GM18499 (cell line): ENCODE results near the gene DHRSX.
"Not testable (repeated sequence)": the region's sequence is repeated elsewhere in the genome, so short reads cannot be mapped to it uniquely, and the experiment has no call there.

Source experiments
- ATAC-seq: cut with Tn5 transposase; IDR thresholded peaks from one replicate; pipeline ENCODE4 v1.9.1; 2021; ENCODE audit warnings: moderate number of reproducible peaks; ENCODE audit not compliant: insufficient read depth, unreplicated experiment

The DHRSX gene

GRCh38 chrX:2479420-2479780 is 21.4 kb downstream of the DHRSX start:
- ATAC-seq, result no peak

GRCh38 chrX:2478546-2479419 is 22.0 kb downstream of the DHRSX start:
- ATAC-seq, result no peak

DNA sequence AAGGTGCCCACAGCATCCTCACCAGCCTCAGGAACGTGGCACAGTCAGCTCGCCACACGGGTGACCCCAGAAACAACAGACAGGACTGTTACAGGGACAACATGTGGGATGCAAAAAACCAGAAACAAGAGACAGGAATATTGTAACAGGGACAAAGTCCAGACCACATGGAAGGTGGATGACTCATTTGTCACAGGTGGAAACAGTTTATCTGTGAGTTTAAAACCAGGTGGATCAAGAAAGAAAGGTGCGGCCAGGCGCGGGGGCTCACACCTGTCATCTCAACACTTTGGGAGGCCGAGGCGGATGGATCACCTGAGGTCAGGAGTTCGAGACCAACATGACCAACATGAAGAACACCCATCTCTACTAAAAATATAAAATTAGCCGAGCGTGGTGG is 23.5 kb downstream of the DHRSX start:
- ATAC-seq, result not testable (repeated sequence)

- ATAC-seq, result no peak
These were observed 25.6 kb downstream of the DHRSX start for GRCh38 chrX:2474963-2475726.

DNA sequence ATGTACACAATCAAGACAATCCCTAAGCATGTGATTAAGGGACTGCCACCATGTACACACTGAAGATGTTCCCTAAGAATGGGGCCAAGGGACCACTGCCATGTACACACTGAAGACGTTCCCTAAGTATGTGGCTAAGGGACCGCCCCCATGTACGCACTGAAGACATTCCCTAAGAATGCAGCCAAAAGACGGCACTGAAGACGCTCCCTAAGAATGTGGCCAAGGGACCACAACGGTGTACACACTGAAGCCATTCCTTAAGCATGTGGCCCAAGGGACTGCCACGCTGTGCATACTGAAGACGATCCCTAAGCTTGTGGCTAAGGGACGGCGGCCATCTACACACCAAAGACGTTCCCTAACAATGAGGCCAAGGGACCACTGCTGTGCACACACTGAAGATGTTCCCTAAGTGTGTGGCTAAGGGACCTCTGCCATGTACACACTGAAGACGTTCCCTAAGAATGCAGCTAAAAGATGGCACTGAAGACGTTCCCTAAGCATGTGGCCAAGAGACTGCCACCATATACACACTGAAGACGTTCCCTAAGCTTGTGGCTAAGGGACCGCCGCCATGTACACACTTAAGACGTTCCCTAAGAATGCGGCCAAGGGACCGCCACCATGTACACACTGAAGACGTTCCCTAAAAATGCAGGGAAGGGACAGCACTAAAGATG is 26.4 kb downstream of the DHRSX start:
- ATAC-seq, result no peak

DNA sequence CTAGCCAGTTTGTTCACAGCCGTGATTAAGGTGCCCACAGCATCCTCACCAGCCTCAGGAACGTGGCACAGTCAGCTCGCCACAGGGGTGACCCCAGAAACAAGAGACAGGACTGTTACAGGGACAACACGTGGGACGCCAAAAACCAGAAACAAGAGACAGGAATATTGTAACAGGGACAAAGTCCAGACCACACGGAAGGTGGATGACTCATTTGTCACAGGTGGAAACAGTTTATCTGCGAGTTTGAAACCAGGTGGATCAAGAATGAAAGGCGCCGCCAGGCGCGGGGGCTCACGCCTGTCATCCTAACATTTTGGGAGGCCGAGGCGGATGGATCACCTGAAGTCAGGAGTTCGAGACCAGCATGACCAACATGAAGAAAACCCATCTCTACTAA is 27.7 kb downstream of the DHRSX start:
- not testable (repeated sequence) for ATAC-seq

DNA sequence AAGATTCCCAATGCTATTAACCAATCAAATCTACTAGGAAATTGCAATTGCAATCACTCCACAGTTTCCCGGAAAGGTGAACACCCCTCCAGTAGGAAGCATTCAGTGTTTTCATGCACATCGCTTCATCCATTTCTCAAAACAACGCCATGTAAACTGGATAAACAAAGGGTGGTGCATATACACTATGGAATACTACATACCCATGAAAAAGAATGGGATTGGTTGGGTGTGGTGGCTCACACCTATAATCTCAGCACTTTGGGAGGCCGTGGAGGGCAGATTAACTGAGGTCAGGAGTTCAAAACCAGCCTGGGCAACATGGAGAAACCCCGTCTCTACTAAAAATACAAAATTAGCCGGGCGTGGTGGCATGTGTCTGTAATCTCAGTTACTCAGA is 29.1 kb downstream of the DHRSX start:
- no peak for ATAC-seq

DNA sequence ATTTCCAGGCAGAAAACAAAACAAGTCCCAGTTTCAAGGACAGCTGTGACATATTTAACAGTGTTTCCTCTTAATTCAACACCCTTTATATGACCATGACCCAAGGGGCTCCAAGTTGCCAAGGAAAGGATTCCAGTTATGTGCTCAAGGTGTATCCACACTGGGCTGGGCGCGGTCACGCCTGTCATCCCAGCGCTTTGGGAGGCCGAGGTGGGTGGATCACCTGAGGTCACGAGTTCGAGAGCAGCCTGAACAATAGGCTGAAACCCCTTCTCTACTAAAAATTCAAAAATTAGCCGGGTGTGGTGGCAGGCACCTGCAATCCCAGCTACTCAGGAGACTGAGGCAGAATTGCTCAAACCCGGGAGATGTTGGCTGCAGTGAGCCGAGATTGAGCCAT is 29.6 kb downstream of the DHRSX start:
- ATAC-seq, result not testable (repeated sequence)

GRCh38 chrX:2469852-2470251 is 30.9 kb downstream of the DHRSX start:
- ATAC-seq, result not testable (repeated sequence)

DNA sequence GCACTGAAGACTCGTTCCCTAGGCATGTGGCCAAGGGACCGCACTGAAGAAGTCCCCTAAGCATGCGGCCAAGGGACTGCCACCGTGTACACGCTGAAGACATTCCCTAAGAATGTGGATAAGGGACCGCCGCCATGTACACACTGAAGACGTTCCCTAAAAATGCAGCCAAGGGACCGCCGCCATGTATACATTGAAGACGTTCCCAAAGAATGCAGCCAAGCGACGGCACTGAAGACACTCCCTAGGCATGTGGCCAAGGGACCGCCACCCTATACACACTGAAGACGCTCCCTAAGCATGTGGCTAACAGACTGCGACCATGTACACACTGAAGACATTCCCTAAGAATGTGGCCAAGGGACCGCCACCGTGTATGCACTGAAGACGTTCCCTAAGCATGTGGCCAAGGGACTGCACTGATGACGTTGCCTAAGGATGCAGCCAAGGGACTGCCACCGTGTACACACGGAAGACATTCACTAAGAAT is 31.5 kb downstream of the DHRSX start:
- ATAC-seq, result no peak

- no peak for ATAC-seq
These were observed 32.2 kb downstream of the DHRSX start for GRCh38 chrX:2468261-2469195.

DNA sequence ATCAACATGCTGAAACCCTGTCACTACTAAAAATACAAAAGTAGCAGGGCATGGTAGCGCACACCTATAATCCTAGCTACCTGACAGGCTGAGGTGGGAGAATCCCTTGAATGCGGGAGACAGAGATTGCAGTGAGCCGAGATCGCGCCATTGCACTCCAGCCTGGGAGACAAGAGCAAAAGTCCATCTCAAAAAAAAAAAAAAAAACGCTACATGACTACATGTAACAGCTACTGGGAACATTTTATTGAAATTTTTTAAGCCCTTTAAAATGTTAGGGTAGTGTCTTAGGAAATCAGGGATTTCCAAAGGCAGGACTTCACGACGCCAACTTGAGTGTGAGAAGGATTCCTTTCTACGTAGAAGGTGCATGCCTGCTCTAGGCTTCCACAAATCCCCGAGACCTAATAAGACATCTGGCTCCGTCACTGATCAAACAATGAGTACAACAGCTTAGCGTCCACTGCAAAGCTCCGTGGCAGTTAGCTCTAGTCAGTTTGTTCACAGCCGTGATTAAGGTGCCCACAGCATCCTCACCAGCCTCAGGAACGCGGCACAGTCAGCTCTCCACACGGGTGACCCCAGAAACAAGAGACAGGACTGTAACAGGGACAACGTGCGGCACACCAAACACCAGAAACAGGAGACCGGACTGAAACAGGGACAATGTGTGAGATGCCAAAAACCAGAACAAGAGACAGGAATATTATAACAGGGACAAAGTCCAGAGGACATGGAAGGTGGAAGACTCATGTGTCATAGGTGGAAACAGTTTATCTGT is 33.7 kb downstream of the DHRSX start:
- no peak for ATAC-seq

DNA sequence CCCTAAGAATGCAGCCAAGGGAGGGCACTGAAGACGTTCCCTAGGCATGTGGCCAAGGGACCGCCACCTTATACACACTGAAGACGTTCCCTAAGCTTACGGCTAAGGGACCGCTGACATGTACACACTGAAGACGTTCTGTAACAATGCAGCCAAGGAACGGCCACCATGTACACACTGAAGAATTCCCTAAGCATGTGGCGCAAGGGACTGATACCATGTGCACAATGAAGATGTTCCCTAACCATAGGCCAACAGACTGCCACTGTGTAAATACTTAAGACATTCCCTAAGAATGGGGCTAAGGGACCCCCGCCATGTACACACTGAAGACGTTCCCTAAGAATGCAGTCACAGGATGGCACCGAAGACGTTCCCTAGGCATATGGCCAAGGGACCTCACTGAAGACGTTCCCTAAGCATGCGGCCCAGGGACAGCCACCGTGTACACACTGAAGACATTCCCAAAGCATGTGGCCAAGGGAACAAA is 36.1 kb downstream of the DHRSX start:
- no peak for ATAC-seq

- ATAC-seq, result no peak
These were observed 36.7 kb downstream of the DHRSX start for GRCh38 chrX:2463973-2464676.

DNA sequence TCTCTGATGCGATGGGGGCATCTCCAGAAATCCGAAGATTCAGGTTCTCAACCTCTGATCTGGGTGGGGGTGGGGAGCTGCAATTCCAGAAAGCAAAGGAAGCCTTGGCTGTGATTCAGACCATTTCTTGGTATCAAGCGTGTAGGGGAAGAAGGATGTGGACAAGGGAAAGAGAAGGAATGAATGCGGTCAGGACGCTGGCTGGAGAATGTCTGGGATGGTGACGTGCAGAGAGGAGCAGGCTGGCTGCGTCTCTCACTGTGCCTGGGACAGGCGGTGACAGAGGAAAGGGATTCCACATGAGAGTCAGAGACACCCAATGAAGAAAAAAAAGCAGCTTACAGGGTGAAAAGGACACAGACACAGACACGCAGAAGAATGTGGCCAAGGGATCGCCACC is 37.3 kb downstream of the DHRSX start:
- not testable (repeated sequence) for ATAC-seq

DNA sequence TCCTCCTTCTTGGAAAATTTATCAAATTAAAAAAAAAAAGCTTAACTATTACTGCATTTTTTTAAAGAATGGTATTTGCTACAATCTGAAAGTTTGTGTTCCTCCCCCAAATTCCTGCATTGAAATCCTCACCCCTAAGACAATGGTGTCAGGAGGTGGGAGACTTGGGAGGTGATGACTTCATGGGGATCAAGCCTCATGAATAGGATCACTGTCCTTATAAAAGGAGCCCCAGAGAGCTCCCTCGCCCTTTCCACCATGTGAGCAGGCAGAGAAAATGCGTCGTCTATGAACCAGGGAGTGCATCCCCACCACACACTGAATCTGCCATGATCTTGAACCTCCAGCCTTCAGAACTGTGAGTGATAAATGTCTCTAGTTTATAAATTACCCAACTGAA is 38.0 kb downstream of the DHRSX start:
- ATAC-seq, result no peak

- no peak for ATAC-seq
These were observed 38.7 kb downstream of the DHRSX start for GRCh38 chrX:2462074-2462473.

- no peak for ATAC-seq
These were observed 39.1 kb downstream of the DHRSX start for GRCh38 chrX:2461711-2462016.
